HG03575 (cell line): ENCODE results near the gene CAMK2D.

Source experiments
- ATAC-seq: cut with Tn5 transposase; IDR thresholded peaks from one replicate; pipeline ENCODE4 v1.9.1; 2021; ENCODE audit not compliant: unreplicated experiment, insufficient number of reproducible peaks, low FRiP score; ENCODE audit errors: extremely low read depth

CAMK2D gene

DNA sequence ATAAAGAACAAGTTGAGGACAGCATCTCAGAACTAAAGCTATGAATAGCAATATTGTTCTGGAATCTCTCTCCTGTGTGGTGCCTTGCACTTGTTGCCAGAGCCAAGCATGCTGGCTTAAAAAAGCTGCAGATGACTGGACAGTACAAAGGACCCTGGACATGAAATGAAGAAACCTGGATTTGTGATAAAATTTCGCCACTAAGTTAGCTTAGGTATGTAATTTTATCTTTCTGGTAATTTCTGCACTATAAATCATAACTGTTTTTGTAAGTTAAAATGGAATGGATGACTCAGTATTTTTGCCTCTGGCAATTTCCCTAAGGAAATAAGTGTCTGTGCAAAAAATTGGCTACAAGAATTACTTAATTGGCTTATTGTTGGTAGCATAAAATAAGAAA, 317.2 kb downstream of the CAMK2D start:
- no peak for ATAC-seq

GRCh38 chr4:113442826-113443225, 318.7 kb downstream of the CAMK2D start:
- no peak for ATAC-seq

GRCh38 chr4:113440371-113440770, 321.2 kb downstream of the CAMK2D start:
- no peak for ATAC-seq

DNA sequence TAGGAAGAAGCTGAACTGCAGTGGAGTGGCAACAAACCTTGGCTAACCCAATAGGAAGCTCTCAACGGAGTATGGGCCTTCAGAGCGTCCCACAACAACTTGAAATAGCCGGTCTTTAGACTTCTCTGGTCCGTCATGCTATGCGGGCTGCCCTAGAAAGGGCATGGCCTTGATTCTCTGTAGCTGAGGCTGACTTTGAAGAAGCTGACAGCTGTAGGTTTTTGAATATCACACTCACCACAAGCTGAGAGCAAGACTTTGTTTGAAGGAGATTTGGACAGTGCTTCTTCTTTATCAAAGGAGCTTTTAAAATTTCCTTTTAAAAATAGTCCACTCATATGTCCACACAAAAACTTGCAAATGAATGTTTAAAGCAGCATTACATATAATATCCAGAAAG, 322.9 kb downstream of the CAMK2D start:
- no peak for ATAC-seq

- ATAC-seq = no peak
These were observed 324.4 kb downstream of the CAMK2D start for GRCh38 chr4:113437129-113437528.

DNA sequence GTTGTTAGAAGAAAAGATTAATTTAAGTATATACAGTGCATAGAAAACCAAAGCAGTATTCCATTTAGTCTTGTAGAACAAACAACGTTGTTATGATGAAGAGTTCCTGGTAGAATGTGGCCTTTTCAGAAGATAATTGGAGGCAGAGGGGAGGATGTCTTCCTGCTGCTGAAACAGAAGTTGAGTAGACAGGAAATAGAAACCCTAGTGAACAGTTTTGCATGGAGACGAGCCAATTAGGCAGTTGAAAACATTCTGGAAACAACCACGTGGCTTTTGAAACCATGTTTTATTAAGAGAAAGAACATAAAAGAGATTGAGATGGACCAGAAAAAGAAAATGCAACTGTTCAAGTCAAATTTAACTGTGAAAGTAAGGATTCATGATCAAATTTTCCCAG, 325.2 kb downstream of the CAMK2D start:
- no peak for ATAC-seq

DNA sequence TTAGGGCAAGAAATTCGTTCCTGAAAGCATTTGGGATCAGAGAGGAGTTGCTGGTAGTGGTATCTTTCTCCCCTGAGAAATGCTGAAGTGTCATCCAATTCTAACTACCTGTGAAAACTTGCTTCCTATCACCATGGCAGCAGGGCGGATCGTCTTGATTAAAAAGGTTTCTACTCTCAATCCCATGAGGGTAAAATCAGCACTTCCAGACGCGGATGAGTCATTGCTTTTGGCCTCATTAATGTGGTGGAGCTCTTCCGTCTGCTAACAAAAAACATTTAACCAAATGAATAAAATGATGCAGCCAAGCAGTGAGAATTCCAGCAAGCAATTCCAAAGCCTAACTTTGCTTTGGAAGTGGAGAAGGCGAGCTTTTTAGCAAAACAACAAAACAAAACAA, 325.6 kb downstream of the CAMK2D start:
- no peak for ATAC-seq

- no peak for ATAC-seq
These were observed 327.3 kb downstream of the CAMK2D start for GRCh38 chr4:113434247-113434587.

DNA sequence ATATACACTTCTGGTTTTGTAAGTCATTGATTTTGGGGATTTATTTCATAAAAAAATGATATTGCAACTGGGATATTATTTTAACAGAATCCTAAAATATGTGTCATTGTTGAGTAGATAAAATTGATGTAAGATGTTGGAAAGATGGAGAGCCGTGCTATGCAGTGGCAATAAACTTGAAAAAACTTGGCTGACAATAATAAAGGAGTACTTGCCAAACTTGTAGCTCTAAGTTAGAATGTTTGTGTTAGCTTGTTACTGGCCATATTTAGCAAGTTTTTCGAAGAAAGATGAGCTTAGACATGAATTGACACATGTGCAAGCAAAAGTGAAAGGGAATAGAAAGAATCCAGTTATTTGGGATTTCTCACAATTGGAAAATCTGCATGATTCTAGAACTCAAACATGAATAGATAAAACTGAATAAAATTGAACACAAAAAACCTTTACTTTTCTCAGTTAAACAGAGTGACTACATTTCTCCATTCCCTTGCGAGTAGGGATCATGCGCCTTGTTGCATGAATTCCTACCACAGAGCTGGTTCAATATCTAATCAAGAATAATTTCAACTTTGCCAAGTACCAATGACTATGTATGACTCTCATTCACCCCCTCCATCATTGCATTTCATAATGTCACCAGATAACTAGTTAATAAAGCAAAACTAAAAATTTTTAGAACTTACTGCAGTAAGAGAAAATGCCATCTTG, 327.8 kb downstream of the CAMK2D start:
- ATAC-seq = no peak

DNA sequence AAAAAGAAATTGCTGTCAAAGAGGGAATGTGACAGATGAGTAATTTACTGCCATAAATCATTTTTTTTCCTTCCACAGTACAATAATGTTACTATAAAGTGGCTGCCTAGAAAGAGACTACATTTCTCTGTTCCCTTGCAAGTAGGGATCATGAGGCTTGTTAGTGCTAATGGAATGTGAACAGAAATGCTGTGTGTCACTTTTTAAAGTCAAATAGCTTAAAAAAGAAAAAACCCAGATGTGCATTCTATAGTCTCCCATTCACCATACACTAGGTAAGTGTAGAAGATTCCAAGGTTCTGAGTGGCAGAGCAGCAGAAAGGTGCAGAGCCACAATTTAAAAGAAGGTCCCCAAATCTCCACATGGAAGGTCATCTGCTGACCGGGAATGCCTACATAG, 328.4 kb downstream of the CAMK2D start:
- no peak for ATAC-seq

DNA sequence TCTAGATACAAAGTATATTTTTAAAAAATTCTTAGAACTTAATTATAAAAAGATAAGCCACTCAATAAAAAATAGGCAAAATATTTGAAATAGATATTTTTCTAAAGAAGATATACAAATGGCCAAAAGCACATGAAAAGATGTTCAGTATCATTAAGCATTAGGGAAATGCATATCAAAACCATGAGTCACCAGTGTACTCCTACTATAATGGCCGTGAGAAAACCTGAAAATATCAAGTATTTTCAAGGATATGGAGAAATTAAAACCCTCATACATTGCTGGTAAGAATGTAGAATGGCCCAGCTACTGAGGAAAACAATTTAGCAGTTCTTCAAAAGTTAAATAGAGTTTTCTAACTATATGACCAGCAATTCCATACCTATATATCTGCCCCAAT, 337.9 kb downstream of the CAMK2D start:
- no peak for ATAC-seq

DNA sequence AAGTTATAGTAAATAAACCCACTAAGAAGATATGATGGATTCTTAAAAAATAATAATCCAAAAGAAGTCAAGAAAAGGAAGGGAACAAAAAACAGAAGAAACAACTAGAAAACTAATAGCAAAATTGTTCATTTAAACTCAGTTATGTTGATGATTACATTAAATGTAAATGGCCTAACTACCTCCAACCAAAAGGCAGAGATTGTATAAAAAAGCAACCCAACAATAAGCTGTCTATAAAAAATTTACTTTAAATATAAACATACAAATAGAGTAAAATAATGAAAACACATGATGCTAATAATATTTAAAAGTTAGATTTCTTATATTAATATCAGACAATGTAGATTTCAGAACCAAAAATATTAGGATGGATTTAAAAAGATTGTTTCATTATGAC, 340.6 kb downstream of the CAMK2D start:
- no peak for ATAC-seq

DNA sequence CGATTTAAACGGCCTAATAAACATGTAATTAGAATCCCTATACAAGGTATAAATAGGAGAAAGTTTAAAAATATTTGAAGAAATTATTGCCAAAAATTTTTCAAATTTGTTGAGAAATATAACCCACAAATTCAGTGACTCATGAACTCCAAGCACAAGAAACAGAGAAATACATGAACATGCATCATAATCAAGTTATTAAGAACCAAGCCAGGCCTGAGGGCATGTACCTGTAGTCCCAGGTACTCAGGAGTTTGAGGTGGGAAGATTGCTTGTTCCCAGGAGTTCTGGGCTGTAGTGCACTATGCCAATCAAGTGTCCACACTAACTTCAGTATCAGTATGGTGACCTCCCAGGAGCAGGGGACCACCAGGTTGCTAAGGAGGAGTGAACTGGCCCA, 341.9 kb downstream of the CAMK2D start:
- ATAC-seq = no peak

- no peak for ATAC-seq
These were observed 350.0 kb downstream of the CAMK2D start for GRCh38 chr4:113411496-113411938.

GRCh38 chr4:113410686-113411085, 350.9 kb downstream of the CAMK2D start:
- no peak for ATAC-seq

GRCh38 chr4:113409181-113409580, 352.4 kb downstream of the CAMK2D start:
- ATAC-seq = no peak

DNA sequence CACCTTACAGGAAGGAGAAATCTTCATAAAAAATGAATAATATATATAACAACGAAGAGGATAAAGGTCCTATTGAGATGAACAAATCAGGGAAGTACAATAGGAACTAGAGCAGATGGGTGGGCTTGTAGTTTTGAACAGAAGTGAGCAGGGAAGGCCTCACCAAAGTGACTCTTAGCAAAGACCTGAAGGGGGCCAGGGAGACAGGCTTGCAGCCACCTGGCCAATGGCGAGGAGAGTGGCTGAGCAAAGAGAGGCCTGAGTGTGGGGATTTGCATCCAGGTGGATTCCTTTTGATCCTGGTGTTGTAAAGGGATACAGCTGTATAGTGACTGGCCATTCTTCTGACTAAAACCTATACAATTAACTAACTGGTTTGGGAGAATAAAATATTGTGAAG, 354.1 kb downstream of the CAMK2D start:
- ATAC-seq = no peak

GRCh38 chr4:113406723-113407016, 354.9 kb downstream of the CAMK2D start:
- ATAC-seq = no peak

DNA sequence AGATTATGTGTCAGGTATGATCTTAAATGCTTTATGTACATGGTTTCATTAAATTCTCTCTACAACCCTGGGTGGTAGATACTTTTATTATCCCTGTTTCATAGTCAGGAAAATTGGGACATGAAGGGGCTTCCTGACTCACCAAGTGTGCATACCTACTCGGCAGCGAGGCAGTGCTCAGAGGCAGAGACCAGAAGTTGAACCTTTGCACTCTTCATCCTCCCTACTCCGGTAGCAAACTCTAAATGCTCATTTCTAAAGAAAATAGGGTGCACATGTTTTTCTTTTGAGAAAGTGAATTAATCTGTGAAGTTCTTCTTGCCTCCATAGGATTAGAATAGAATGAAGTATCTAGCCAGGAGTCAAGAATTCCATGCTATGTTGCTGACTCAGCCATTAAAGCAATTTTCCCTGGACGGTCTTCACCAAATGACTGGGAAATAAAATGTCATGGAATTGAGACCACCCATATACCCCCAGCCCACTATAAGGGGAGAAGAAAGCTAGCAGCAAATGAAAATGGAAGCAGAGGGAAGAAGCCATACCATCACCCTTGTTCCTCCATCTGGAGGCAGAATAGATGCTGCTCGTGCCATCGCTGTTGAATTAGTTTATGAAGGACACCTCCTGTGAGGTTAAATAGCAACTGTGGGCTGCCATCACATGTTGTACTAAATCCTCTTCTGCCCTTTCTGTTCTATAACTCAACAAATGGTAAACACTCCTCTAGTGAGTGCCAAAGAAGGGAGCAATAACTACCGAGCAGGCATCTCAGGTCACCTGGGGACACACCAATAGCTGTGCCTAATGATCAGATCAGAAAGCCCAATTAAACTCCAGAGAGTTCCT, 355.4 kb downstream of the CAMK2D start:
- ATAC-seq = no peak

DNA sequence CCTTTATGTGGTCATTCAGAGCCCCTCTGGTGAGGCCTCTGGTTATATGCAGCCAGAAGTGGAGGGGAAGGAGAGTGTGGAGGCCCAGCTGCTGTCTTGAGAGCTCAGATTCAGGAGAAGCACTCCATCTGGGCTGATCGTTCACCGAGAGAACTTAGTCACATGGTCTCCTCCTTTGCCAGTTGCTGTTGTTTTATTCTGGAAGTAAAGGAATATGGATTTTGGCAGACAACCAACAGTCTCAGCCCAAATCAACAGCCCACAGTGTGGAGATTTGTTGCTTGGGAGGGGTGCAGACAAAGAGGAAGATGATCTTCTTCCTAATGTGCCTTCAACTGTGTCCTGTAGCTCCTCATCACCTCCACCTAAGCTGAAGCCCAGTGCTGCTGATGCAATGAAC, 356.7 kb downstream of the CAMK2D start:
- ATAC-seq = no peak

DNA sequence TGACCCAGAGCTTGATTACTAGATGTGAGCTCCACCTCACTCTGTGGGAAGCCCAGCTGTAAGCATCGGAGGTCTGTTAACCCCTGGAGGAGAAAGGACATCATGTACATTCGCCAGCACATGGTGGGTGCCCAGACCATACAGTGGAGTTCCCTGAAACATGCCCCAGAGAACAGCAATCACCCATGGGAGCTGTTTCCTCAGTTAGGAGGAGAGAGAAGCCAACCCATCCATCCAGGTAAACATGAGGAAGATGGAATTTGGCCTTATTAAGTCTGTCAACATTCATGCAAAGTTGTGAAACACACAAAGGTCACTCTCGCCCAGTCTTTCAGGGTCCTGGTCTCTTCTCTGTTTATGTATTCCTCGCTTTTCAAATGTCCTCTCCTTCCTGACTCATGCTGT, 357.4 kb downstream of the CAMK2D start:
- ATAC-seq = no peak
